IPS DF 19.7 (cell line): ENCODE data around the gene SMIM24.

Source experiments
- DNase-seq: peaks from one replicate; pipeline ENCODE4 v3.0.0-alpha.2; 2013; ENCODE audit warnings: low read depth, low spot score

SMIM24 gene

DNA sequence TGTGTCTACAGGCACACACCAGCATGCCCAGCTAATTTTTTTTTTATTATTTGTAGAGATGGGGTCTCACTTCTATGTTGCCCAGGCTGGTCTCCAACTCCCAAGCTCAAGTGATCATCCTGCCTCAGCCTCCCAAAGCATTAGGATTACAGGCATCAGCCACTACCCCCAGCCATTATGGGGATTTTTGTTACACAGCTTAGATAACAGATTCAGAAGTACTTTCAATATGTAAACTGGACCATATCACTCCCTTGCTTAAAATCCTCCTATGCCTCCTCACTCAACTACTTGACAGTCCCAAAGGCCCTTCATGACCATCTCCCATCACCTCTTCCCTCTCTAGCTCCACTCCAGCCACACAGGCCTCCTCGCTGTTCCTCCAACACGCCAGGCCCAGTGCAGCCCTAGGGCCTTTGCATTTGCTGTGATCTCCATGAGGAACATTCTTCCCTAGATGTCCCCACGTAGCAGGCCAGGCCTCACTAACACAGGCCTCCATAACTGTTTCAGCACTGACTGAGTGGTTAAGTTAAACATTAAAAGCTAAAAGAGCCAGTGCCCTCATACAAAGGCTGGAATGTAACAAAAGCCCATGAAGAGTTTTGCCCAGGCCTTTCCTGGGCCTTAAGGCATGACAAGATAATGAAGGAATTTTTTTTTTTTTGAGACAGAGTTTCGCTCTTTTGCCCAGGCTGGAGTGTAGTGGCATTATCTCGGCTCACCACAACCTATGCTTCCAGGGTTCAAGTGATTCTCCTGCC, 17.6 kb upstream of the SMIM24 start:
- no peak for DNase-seq

DNA sequence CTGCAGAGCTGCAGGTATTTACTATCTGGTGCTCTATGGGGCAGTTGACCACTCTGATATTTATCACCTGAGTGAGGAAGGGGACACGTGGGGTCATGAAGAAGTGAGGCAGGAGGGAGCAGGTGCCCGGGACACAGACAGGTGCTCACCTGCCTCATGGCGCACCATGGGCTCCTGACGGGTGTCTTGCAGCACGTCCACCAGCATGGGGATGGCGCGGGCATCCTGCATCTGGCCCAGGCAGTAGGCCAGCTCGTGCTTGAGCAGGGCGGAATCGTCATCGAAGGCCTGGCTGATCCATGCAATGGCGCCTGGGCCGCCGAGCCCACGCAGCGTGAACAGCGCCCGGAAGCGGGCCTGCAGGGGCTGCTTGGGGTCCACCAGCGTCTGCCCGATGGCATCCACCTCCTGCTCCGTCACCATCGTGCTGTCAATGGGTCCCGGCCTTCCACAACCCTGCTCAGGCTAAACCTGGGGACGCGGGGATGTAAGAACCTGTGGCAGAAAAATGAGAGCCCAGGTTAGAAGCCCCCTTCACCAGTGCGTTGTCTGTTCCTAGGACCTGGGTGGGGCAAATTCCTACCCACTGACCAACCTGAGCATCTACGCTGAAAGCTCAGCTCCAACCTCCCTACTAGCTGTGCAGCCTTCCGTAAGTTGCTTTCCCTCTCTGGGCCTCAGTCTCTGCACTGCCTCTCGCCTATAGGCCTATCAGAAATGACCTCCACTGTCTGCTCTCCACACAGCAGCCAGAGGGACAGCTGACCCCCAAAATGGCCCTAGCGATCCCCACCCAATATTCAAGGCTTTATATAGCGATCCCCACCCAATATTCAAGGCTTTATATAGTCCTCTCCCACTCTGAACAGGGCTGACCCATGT, 16.3 kb upstream of the SMIM24 start:
- no peak for DNase-seq

DNA sequence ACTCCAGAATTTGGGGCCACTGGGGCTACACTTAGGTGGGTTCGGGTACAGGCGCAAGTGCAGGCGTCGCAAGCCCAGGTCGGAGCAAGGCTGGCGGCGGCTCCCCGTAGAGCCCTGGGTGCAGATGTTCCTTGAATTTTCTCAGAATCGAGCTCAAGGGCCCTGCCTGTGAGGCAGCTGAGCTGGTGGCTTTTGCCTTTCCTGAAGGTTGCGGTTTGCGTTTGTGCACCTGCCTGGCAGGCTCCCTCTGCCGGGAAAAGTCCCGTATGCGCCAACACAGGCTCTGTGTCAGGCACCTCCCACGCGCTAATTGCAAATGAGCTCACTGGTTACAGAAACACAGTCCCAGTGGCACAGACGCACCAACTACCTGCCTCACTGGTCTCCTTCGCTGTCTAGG, 14.2 kb upstream of the SMIM24 start:
- DNase-seq: no peak

DNA sequence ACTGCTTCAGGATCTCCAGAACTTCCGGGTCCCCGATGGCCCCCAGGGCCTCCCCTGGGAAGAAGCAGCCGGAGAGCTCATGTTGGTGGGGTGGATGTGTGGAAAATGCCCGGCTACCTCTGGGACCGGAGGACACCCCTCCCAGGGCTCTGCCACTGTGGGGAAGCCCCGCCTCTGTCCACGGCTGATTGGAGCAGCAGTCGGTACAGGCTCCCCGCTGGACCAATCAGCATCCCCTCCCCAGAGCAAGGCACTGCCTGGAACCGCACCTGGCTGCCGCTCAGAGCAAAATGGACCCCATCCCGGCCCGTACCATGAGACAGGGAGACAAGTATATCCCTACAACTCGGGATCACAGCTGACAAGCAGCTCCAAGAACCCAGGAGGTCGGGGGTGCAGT, 13.7 kb upstream of the SMIM24 start:
- peak; percentile 52 for DNase-seq

DNA sequence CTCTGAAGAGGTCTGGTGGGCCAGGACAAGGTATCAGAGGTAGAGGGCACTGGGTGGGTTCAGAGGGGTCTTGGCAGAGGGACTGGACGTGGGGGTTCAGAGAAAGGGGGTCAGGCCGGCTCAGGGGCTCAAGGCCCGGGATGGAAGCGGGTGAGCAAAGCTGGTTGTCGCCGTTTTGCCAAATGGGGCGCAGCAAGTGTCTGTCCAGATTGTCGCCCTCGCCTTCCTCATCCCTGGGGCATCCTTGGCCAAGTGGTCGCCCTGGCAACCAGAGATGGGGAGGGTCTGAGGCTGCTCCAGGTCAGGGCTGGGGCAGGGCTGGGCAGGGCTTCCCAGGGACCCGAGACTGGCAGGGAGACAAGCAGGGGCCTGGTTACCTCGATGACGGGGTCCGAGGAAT, 13.3 kb upstream of the SMIM24 start:
- no peak for DNase-seq

DNA sequence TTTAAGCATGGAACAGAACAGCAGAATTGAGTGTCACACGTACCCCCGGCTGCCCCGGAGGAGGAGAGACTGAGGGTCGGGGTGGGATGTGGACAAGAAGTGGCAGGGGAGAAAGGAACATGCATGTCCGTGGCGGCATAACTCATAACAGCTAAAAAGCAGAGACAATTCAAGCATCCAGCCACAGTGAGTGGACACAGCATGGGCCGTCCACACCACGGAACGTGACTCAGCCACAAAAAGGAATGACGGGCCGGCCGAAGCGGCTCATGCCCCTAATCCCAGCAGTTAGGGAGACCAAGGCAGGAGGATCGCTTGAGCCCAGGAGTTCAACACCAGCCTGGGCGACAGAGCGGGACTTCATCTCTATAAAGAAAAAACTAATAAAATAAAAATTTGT, 12.6 kb upstream of the SMIM24 start:
- no peak for DNase-seq

DNA sequence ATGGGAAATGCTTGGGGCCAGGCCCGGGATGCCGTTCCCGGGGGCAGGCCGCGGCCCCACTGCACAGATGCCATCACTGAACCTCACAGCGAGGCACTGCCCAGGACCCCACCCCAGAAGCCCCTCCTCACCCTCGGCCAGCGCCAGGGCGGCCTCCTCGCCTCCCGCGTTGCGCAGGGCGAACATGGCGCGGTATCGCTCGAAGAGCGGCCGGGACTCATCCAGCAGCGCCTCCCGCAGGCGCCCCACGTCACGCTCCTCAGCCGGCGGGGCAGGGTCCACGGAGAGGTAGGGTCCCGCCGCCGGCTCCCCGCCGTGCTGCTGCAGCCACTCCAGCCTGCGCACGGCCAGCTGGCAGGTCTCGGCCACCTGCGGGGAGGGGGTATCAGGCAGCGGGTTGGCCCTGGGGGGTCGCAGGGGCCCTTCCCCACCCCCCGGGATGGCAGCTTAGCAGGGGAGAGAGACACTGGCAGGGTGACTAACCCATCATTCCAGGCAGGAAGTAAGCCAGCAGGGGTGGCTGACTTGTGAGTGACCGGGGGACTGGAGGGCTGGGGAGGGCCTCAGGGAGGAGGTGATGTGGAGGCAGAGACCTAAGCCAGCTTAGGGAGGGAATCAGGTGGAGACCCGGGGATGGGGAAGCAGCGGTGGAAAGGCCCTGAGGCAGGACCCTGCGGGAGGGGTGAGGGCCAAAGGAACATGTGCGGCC, 12.0 kb upstream of the SMIM24 start:
- DNase-seq: no peak

DNA sequence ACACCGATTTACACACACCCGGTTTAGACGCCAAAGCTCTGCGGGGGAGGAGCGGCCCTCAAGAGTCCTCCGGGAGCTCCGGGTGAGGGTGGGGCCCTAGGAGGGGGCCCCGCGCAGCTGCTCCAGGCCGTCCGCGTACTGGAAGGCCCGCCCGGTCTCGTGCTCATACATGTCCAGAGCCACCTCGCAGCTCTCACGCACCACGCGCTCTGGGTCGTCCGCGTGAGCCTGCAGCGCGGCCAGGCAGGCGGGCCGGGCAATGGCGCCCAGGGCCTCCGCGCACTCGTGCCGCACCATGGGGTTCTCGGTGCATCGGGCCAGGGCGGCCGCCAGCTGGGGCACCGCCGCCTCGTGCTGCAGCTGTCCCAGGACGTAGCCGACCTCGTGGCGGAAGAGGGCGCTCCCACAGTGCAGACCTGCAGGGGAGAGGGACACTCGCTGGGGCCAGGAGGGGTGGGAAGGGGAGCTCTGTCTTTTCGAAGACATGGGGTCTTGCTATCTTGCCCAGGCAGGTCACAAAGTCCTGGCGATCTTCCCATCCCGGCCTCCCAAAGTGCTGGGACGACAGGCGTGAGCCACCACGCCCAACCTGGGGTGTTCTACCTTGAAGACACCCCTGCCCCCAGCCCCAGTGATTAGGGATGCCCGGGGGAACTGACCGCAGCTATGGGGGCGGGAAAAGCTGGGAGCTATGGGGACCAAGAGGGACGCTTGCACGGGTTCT, 11.2 kb upstream of the SMIM24 start:
- DNase-seq: no peak

DNA sequence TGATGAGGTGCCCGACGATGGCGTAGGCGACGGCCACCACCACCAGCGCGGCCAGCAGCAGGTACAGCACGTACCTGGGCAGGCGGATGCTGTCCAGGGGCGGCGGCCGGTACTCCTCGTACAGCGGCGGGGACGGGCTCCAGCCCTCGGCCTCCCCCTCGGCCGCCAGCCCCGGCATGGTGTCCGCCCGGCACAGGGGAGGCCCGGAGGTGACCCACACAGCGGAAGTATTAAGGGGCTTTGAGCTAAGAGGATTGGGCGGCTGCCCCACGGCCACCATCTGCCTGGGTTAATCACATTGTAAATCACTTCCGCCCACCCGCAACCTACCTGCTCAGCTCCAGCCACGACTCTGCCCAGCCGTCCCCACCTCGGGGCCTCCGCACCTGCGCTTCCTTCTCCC, 2.9 kb upstream of the SMIM24 start, which contains the start of gene SMIM44:
TSS of gene SMIM44 (minus strand) at position 216 of the 403 bp plus-strand sequence. CDS start at position 178, 38 bp downstream.
- no peak for DNase-seq

DNA sequence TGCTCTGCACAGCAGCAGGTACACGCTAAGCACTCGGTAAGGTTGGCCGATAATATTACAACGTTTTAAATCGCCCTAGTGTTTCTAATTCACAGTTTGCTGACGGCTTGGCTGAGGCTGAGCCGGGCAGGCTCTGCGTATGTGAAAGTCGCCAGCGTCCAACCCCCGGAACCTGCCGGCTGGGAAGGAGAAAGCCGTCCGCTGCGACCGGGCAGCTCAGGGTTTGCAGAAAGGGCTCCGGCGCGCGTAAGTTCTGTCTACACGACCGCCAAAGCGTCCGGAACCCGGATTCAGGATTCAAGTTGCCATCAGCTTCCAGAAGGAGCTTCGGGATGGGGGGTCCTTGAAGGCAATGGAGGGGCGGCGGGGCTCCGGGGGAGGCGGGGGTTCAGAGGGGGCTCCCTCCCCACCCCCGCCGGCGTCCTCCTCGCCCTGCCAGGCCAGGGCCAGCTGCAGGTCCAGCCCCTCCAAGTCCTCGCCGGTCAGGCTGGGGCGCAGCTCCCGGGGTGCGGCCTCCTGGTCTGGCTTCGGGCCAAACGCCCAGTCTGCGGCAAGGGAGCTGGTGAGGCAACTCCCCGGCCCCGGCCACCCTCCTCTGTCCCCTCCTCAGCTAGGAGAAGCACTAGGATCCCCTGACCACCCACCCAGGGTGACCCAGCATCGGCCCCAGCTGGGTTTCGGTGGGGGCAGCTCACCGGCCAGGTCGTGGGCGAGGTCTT, 2.3 kb upstream of the SMIM24 start:
- DNase-seq: no peak

DNA sequence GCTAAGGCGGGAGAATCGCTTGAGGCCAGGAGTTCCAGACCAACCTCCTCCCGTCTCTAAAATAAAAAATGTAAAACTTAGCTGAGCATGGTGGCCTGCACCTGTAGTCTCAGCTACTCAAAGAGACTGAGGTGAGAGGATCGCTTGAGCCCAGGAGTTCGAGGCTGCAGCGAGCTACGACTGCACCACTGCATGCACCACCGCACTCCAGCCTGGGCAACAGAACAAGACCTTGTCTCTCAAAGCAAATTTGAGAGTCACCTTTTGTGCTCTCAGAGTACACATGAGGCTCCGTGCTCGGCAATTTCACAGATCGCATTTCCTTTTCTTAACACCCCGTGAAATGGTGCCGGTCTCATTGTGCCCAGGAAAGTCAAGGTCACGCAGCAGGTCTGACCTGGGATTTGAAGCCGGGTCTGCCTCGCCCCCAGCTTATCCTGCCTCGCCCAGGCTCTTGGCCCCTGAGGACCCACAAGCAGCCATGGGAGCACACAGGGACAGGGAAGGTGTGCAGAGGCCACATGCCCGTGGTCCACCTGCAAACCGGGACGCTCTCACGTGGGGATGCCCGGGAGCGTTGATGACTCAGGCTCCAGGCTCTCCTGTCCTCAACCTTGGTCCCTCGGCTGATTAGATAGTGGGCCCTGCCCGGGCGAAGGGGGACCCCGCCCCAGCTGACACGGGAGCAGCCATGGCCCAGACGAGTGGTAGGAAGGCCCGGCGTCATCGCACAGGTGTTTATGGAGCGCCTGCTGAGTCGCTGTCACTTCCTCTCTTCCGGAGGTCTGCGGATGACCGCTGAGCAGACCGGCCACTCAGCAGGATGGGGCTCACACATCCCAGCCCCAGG, 1.1 kb upstream of the SMIM24 start:
- DNase-seq: no peak

DNA sequence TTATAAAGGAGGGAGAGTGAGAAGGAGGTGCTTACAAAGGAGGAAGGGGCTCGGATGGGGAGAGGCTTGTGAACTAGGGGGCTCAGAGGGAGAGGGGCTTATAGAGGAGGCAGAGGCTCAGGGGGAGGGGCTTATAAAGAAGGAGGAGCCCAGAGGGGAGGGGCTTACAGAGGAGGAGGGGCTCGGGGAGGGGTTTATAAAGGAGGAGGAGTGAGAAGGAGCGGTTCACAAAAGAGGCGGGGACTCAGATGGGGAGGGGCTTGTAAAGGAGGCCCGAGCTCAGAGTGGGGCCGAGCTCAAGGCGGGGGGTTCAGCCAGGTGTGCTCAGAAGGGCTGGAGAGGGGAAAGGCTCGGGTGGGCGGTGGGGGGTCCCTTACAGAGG, 500 bp downstream of the SMIM24 start:
- no peak for DNase-seq

DNA sequence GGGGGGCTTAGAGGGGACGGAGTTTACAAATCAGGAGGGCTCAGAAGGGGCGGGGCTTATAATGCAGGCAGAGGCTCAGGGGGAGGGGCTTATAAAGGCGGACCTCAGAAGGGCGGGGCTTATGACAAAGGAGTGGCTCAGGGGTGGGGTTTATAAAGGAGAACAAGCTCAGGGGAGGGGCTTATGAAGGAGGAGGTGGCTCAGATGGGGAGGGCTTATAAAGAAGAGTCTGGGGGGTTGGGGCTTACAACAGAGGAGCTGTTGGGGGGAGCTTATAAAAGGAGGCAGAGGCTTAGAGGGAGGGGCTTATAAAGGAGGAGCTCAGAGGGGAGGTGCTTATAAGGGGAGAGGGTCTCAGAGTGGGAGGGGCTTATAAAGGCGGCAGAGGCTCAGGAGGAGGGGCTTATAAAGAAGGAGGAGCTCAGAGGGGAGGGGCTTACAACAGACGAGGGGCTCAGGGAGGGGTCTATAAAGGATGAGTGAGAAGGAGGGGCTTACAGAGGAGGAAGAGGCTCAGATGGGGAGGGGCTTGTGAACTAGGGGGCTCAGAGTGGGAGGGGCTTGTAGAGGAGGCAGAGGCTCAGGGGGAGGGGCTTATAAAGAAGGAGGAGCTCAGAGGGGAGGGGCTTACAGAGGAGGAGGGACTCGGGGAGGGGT, 1.0 kb downstream of the SMIM24 start:
- DNase-seq: no peak

DNA sequence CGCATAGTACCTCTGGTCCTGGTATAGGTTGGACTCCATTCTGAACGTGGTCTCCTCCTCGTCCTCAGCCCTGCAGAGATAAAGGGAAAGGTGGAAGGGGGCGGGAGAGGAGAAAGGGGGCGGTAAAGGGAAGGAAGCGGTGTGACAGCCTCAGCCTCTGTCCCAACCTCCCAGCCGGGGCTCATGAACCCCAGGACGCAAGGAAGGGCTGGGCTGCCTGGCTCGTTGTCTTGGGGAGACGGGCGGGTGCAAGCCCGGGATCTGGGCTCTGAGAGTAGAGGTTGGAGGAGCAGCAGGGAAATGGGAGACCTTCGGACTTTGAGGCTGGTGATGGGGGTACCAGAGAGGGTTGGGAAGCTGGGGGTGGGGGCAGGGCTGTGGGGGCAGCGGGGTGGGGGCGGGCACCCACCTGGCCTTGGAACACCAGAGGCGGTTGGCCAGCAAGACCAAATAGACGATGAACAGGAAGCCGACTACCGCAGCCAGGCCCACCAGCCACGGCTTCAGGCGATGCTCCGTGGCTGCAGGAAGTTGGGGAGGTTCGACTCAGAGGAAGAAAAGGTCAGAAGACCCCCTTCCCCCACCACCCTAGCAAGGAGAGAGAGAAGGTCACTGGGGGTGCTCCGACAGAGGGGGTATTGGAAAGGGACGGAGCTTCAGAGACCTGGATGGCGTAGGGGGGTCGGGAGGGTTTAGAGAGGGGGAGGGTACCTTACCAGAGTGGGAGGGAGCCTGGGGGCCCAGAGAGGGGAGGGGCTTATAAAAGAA, 1.7 kb downstream of the SMIM24 start:
- DNase-seq: no peak

DNA sequence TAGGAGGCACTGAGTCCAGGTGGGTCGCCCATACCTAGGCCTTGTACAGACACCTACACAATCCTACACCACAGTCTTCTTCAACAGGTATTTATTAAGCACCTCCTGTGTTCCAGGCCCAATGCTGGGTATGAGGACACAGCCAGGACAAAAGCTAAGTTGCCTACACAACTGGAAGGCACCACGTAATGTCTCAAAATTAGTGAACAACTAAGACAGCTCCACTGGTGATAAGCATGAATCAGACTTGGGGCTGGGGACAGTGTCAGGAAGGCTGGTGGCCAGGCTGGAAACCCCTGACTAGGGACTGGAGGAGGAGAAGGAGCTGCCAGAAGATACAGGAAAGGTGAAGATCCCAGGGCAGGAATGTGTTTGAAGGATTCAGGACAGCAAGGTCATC, 2.4 kb downstream of the SMIM24 start:
- DNase-seq: no peak

DNA sequence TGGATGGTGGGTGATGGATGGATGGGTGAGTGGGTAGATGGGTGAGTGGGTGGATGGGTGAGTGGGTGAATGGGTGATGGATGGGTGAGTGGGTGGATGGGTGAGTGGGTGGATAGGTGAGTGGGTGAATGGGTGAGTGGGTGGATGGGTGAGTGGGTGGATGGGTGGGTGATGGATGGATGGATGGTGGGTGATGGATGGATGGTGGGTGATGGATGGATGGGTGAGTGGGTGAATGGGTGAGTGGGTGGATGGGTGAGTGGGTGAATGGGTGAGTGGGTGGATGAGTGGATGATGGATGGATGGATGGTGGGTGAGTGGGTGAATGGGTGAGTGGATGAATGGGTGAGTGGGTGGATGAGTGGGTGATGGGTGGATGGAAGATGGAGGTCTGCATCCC, 2.8 kb downstream of the SMIM24 start:
- no peak for DNase-seq

DNA sequence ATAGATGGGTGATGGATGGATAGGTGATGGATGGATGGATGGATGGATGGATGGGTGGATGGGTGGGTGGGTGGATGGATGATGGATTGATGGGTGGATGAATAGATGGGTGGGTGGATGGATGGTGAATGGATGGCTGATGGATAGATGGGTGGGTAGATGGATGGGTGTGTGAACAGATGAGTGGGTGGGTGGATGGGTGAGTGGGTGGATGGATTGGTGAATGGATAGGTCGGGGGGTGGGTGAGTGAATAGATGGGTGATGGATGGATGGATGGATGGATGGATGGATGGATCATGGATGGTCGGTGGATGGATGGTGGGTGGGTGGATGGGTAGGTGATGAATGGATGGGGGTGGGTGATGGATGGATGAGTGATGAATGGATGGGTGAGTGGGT, 3.5 kb downstream of the SMIM24 start:
- no peak for DNase-seq

DNA sequence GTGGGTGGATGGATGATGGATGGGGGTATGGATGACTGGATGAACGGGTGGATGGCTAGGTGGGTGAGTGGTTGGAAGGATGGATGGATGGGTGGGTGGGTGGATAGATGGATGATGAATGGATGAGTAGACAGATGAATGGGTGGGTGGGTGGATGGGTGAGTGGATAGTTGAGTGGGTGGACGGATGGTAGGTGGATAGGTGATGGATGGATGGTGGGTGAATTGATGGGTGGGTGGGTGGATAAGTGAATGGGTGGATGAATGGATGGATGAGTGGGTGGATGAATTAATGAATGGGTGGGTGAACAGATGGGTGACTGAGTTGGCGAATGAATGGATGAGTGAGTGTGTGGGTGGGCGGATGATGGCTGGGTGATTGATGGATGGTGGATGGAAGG, 4.9 kb downstream of the SMIM24 start:
- no peak for DNase-seq

DNA sequence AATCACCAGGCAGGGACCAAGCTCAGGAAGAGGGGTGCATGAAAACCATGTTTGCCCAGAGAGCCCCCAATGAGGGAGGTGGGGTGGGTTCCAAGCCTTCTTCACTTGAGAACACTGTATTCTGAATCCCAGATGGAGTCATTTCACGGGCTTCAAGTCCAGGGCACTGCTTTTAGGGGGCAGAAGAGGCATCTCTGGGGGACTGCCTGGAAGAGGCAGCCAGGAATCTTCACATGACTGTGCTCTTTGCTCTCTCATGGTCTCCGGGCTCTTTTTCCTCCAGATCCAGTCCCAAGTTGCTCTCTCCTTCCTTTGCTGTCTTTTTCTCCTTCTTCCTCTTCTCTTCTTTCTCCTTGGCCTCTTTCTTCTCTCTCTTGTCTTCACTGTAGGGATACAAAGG, 5.7 kb downstream of the SMIM24 start:
- DNase-seq: no peak
